Memory B cell (primary cell): ENCODE results near the gene IL6ST.
A peak's percentile ranks its signal among the peaks of the same experiment; 100 is the strongest.
"Not testable (repeated sequence)": the region's sequence is repeated elsewhere in the genome, so short reads cannot be mapped to it uniquely, and the experiment has no call there.

ENCODE experiments used
- ATAC-seq: fragments of 150-1000 bp; cut with Tn5 transposase; 2 replicates; pipeline ENCODE4 v1.10.0; 2021; ENCODE audit warnings: low read depth, mild to moderate bottlenecking, moderate library complexity
- DNase-seq, 2 donors: peaks; one replicate each; pipeline ENCODE4 v3.0.0; 2022; ENCODE audit warnings: low spot score in 2 of 2
- H3K27ac Mint-ChIP-seq: one replicate; pipeline ENCODE4 v1.8.0; 2022; ENCODE audit warnings: mild to moderate bottlenecking, moderate library complexity, mixed read lengths
- H3K27me3 Mint-ChIP-seq: one replicate; pipeline ENCODE4 v1.8.0; 2022; ENCODE audit warnings: mixed read lengths
- H3K36me3 Mint-ChIP-seq: one replicate; pipeline ENCODE4 v1.8.0; 2022; ENCODE audit warnings: mild to moderate bottlenecking, mixed read lengths
- H3K4me1 Mint-ChIP-seq: one replicate; pipeline ENCODE4 v1.8.0; 2022; ENCODE audit warnings: mixed read lengths
- H3K4me3 Mint-ChIP-seq: one replicate; pipeline ENCODE4 v1.8.0; 2022; ENCODE audit warnings: mild to moderate bottlenecking, moderate library complexity, mixed read lengths
- H3K9me3 Mint-ChIP-seq: one replicate; pipeline ENCODE4 v1.8.0; 2022; ENCODE audit warnings: mixed read lengths

The IL6ST gene

DNA sequence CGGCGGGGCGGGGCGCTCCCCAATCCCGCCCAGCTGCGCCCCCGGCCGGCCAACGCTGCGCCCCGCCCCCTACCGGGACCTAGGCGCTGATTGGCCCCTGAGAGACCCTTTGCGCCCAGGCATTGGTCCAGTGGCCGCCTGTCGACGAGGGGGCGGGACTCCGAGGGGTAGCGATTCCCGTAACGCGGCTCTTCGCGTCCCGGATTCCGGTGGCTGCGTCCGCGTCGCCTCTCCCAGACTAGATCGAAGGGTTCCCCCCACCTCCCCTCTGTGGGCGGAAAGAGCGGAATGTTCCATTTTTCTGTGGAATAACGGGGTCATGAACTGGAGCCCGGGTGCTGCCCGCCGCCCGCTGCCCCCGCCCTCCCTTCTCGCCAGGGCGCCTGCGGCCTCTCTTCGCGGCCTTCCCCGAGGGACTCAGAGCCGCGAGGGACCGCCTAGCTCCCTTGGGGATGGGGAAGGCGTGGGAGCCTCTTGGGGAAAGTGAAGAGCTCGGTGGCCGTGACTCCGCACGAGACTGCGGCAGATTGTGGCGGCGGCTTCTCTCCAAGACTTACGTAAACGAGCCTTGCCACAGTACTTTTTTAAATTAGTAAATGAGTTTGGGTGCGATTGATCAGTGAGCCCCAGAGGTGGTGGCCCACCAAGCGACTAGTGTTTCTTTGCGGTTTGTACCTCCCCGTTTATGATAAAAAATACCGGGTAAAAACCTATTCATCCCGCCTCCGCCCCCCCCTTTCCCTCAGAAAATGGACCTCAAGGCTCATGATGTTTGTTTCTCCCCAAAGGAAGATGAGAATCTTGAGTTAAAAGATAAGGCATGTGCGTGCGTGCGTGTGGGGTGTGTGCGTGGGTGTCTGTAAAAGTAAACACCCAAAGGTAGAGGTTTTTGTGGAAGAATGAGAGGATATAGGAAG lies 493 bp upstream of the IL6ST start:
- ATAC-seq (peak; percentile 95), DNase-seq (peak; percentile 90)
- peak overlapping the region; percentile 98 for H3K4me3 Mint-ChIP-seq
- peaks cover 3% of the 10 kb centered on the region for H3K36me3 Mint-ChIP-seq
- H3K4me1 Mint-ChIP-seq: peaks cover 17% of the 10 kb centered on the region
- peak overlapping the region; percentile 91 for H3K27ac Mint-ChIP-seq
- H3K27me3 Mint-ChIP-seq: peaks cover 5% of the 10 kb centered on the region
- H3K9me3 Mint-ChIP-seq: peaks cover 3% of the 10 kb centered on the region

DNA sequence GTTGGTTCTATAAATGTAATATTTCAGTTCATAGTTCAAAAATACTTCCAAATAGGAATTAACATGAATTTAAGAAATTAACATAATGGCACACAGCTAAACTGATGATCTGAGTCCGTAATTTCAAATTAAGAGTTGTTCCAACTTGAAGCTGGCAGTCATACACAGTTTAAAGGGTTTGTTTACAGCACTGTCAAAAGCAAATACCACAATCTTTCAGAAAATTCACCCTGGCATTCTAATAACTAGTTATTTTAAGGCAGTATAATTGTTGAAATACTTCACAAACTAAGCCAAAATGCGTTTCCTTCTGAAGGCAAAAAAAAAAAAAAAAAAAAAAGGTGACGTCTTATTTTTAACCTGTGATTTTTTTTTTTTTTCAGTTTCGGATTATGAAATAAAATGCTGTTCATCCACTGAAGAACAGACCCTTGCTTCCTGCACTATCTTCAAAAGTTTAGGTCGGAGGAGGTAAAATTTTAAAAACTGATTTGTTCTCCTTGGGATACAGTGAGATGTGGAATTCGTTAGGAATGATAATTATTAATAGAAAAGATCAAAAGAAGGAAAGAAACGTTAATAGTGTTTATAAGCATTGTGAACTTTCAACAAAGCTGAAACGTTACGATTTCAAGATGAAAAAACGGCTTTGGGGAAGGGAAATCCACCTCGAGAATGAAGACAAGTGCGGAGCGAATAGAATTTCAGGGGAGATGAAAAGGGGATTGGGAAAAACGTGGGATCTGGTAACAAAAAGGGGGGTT lies 850 bp downstream of the IL6ST start:
- no peak for ATAC-seq
- Mint-ChIP-seq H3K36me3 (peaks cover 3% of the 10 kb centered on the region), H3K27me3 (peaks cover 5% of the 10 kb centered on the region), H3K4me1 (peaks cover 17% of the 10 kb centered on the region), H3K27ac (peak overlapping the region; percentile 91), H3K9me3 (peaks cover 3% of the 10 kb centered on the region), H3K4me3 (peak overlapping the region; percentile 98)
- DNase-seq: peak in 1 of 2 donors; percentile 8

DNA sequence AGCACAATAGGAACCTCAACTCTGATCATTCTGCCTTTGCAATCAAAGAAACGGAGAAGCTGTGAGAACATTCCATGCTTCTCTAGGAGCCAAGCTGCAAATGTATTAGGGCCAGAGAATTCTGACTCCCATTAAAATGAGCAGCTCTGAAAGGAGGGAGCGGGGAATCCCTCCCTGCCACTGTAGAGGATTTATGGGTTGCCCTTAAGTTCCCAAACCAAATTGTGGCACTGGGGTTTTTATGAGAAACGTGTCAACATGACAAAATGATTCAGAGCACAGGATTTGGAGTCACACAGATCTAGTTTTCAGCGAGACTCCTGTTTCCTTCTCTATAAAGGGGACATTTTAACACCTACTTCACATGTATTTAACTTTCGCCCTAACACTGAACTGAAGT lies 1.8 kb downstream of the IL6ST start:
- H3K27me3 Mint-ChIP-seq: peaks cover 3% of the 10 kb centered on the region
- DNase-seq: no peak
- H3K4me1 Mint-ChIP-seq: peaks cover 17% of the 10 kb centered on the region
- peaks cover 3% of the 10 kb centered on the region for H3K9me3 Mint-ChIP-seq
- ATAC-seq: no peak
- no peak overlapping the region for H3K27ac Mint-ChIP-seq
- peaks cover 3% of the 10 kb centered on the region for H3K36me3 Mint-ChIP-seq
- H3K4me3 Mint-ChIP-seq: no peak overlapping the region

DNA sequence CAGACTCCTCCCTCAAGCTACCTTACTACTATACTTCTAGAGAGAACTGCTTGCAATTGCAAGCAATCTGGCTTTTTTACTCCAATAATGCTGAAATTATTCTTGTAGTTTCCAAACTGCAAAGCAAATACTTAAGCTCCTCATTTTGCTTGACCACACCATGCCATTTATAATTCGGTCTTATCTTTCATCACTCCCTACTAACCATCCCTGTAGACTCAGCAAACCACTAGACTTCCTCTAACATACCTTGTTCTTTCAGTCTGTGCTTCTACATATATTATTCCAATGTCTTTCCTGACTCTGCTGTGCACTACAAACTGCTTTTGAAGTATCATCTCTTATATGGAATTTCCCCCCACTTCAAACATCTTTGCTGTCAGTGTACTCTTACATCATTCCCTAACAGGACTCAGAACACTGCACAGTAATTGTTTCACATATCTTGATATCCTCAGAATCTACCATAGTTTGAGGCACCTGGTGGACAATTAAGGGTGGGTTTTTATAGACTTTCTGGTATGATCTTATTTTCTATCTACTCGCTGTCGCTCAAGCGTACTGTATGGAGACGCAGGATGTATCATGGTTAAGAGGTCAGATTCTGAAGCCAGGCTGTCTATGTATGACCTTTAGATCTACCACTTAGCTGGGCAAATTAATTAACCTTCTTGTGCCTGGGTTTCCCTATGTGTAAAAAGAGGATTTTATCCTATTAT lies 2.8 kb downstream of the IL6ST start:
- Mint-ChIP-seq H3K27ac (no peak overlapping the region), H3K4me1 (peaks cover 15% of the 10 kb centered on the region), H3K4me3 (no peak overlapping the region), H3K36me3 (peaks cover 3% of the 10 kb centered on the region), H3K27me3 (no peaks in the 10 kb centered on the region), H3K9me3 (peaks cover 3% of the 10 kb centered on the region)
- ATAC-seq (no peak), DNase-seq (no peak)

DNA sequence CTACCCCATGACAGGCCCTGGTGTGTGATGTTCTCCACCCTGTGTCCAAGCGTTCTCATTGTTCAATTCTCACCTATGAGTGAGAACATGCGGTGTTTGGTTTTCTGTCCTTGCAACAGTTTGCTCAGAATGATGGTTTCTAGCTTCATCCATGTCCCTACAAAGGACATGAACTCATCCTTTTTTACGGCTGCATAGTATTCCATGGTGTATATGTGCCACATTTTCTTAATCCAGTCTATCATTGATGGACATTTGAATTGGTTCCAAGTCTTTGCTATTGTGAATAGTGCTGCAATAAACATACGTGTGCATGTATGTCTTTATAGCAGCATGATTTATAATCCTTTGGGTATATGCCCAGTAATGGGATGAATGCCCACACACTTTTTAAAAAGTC lies 3.9 kb downstream of the IL6ST start:
- H3K27me3 Mint-ChIP-seq: not testable (repeated sequence)

DNA sequence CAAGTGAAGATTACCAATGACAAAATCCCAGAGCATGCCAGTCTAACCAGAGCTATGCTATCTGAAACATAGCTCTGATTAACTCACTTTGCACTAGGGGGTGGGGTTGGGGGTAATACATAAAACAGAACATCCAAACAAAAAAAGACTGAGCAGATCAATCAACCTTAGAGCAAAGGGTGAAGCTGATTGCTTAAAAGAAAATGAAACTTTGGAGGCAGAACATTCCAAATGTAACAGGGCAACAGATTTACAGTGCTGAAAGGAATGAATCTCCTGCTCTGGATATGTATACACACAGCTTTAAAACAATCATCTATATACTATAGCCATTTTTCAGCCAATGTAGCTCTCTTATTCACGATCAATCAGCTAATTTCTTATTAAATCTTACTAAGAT lies 4.9 kb downstream of the IL6ST start:
- H3K9me3 Mint-ChIP-seq: peaks cover 3% of the 10 kb centered on the region
- DNase-seq: no peak
- H3K27me3 Mint-ChIP-seq: no peaks in the 10 kb centered on the region
- H3K27ac Mint-ChIP-seq: no peak overlapping the region
- no peak overlapping the region for H3K4me3 Mint-ChIP-seq
- no peak for ATAC-seq
- peaks cover 16% of the 10 kb centered on the region for H3K4me1 Mint-ChIP-seq
- peaks cover 5% of the 10 kb centered on the region for H3K36me3 Mint-ChIP-seq

More for the DNA sequence above, 3.9 kb downstream of the IL6ST start:
- H3K9me3 Mint-ChIP-seq, ATAC-seq, H3K36me3 Mint-ChIP-seq, H3K27ac Mint-ChIP-seq, DNase-seq, H3K4me3 Mint-ChIP-seq: not testable (repeated sequence)
- peaks cover 19% of the 10 kb centered on the region for H3K4me1 Mint-ChIP-seq

DNA sequence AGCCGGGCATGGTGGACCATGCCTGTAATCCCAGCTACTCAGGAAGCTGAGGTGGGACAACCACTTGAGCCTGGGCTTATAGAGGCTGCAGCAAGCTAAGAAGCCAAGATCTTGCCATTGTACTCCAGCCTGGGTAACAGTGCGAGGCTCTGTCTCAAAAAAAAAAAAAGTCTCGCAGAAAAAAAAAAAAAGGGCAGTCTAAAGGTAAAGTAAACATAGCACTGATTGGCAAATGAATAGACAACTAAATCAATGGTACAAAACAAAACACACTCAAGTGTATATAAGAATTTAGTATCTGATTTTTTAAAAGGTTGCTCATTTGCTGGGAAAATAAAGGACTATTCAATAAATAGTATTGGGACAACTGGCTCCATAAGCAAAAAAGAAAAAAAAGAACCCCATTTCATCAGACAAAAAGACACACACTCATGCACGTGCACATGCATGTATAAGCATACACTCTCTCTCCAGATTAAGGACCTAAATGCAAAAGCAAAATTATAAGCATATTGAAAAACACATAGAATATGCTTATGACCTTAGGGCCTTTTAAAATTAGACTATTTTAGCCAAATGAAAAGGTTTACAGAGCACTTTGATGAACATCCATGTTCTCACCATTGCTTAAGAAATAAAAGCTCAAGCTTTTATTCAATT lies 5.7 kb downstream of the IL6ST start:
- Mint-ChIP-seq H3K27me3 (no peaks in the 10 kb centered on the region), H3K9me3 (peaks cover 3% of the 10 kb centered on the region), H3K27ac (no peak overlapping the region), H3K4me3 (no peak overlapping the region), H3K36me3 (peaks cover 5% of the 10 kb centered on the region), H3K4me1 (peaks cover 15% of the 10 kb centered on the region)
- ATAC-seq: no peak
- no peak for DNase-seq

DNA sequence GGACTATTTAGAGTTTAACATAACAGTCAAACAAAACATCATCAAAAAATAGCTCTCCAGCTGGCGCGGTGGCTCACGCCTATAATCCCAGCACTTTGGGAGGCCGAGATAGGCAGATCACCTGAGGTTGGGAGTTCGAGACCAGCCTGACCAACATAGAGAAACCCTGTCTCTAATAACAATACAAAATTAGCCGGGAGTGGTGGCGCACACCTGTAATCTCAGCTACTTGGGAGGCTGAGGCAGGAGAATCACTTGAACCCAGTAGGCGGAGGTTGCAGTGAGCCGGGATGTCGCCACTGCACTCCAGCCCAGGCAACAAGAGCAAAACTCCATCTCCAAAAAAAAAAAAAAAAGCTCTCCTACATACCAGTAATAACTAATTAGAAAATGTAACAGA lies 6.3 kb downstream of the IL6ST start:
- peaks cover 13% of the 10 kb centered on the region for H3K4me1 Mint-ChIP-seq
- H3K27ac Mint-ChIP-seq, H3K36me3 Mint-ChIP-seq: not testable (repeated sequence)

DNA sequence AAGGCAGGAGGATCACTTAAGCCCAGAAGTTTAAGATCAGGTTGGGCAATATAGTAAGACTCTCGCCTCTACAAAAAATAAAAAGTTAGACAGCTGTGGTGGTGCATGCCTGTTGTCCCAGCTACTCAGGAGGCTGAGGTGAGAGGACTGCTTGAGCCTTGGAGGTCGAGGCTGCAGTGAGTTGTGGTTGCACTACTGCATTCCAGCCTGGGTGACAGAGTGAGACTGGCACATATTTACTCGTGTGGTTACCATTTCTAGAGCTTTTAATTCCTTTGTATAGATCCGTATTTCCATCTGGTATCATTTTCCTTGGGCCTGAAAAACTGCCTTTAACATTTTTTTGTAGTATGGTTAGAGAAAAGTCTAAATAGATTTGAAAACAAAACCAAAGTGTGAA lies 7.8 kb downstream of the IL6ST start:
- Mint-ChIP-seq H3K27ac (no peak overlapping the region), H3K27me3 (no peaks in the 10 kb centered on the region), H3K9me3 (peaks cover 3% of the 10 kb centered on the region), H3K36me3 (peaks cover 5% of the 10 kb centered on the region), H3K4me1 (peaks cover 9% of the 10 kb centered on the region), H3K4me3 (no peak overlapping the region)
- DNase-seq (no peak), ATAC-seq (no peak)

More for the DNA sequence above, 6.3 kb downstream of the IL6ST start:
- not testable (repeated sequence) for DNase-seq, H3K9me3 Mint-ChIP-seq, ATAC-seq, H3K27me3 Mint-ChIP-seq, H3K4me3 Mint-ChIP-seq

DNA sequence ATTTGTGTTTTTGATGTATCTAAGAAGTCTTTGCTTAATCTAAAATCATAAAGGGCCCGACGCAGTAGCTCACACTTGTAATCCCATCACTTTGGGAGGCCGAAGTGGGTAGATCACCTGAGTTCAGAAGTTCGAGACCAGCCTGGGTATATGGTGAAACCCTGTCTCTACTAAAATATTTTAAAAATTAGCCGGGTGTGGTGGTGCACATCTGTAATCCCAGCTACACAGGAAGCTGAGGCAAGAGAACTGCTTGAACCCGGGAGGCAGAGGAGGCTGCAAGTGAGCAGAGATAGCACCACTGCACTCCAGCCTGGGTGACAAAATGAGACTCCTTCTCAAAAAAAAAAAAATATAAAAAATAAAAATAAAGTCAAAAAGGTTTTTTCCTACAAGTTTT lies 9.6 kb downstream of the IL6ST start:
- Mint-ChIP-seq H3K36me3 (peaks cover 4% of the 10 kb centered on the region), H3K4me3 (no peak overlapping the region), H3K4me1 (peaks cover 4% of the 10 kb centered on the region), H3K27me3 (no peaks in the 10 kb centered on the region), H3K27ac (no peak overlapping the region), H3K9me3 (no peaks in the 10 kb centered on the region)
- DNase-seq (no peak), ATAC-seq (no peak)

DNA sequence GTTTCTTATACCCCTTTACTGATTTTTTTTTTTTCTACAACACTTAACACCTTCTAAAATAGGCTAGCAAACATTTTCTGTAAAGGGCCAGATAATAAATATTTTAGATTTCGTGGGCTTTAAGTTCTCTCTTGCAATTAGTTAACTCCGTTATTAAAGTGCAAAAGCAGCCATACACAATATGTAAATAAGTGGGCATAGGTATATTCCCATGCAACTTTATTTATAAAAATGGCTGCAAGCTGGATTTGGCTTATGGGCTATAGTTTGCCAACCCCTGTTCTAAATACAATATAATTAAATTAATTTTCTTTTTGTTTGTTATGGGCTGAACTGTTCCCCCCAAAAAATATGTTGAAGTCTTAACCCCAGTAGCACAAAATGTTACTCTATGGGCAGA lies 10.8 kb downstream of the IL6ST start:
- Mint-ChIP-seq H3K9me3 (no peaks in the 10 kb centered on the region), H3K27ac (no peak overlapping the region), H3K27me3 (no peaks in the 10 kb centered on the region), H3K4me3 (no peak overlapping the region), H3K4me1 (peaks cover 4% of the 10 kb centered on the region), H3K36me3 (peaks cover 4% of the 10 kb centered on the region)
- DNase-seq: no peak
- no peak for ATAC-seq

DNA sequence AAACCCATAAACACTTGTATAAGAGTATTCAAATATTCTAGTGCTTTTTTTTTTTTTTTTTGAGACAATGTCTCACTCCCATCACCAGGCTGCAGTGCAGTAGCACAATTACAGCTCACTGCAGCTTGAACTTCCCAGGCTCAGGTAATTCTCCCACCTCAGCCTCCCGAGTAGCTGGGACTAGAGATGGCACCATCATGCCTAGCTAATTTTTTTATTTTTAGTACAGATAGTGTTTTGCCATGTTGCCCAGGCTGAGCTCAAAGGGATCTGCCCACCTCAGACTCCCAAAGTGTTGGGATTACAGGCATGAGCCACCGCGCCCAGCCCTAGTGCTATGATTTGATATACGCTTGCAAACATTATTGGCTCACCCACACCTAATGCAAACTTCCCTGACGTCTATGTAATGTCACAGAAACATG lies 11.8 kb downstream of the IL6ST start:
- no peaks in the 10 kb centered on the region for H3K27me3 Mint-ChIP-seq
- no peak for DNase-seq
- peaks cover 4% of the 10 kb centered on the region for H3K4me1 Mint-ChIP-seq
- H3K9me3 Mint-ChIP-seq: no peaks in the 10 kb centered on the region
- H3K36me3 Mint-ChIP-seq: peaks cover 4% of the 10 kb centered on the region
- ATAC-seq: no peak
- H3K27ac Mint-ChIP-seq: no peak overlapping the region
- H3K4me3 Mint-ChIP-seq: no peak overlapping the region

DNA sequence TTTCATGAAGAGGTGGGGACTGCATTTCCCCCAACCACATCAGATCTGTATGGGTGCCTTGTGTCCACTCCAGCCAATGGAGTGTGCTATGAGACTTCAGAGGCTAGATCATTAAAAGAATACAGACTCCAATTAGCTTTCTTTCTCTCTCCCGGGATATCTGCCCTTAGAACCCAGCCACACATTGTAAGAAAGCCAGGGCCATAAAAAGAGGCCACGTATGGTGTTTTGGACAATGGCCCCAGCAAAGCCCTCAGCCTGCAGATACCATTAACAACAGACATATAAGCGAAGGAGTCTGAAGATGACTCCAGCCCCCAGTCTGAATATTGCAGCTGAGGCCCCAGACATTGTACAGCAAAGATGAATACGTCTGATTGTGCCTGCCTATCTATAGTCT lies 21.5 kb downstream of the IL6ST start:
- H3K4me1 Mint-ChIP-seq: peaks cover 5% of the 10 kb centered on the region
- H3K27ac Mint-ChIP-seq: no peak overlapping the region
- DNase-seq (no peak), ATAC-seq (no peak)
- H3K4me3 Mint-ChIP-seq: no peak overlapping the region
- no peaks in the 10 kb centered on the region for H3K9me3 Mint-ChIP-seq
- no peaks in the 10 kb centered on the region for H3K27me3 Mint-ChIP-seq
- H3K36me3 Mint-ChIP-seq: peaks cover 16% of the 10 kb centered on the region
